HG03571 (cell line): ENCODE data around the gene MST1.

Experiments used
- ATAC-seq: cut with Tn5 transposase; IDR thresholded peaks from one replicate; pipeline ENCODE4 v1.9.1; 2021; ENCODE audit not compliant: unreplicated experiment

MST1 gene

DNA sequence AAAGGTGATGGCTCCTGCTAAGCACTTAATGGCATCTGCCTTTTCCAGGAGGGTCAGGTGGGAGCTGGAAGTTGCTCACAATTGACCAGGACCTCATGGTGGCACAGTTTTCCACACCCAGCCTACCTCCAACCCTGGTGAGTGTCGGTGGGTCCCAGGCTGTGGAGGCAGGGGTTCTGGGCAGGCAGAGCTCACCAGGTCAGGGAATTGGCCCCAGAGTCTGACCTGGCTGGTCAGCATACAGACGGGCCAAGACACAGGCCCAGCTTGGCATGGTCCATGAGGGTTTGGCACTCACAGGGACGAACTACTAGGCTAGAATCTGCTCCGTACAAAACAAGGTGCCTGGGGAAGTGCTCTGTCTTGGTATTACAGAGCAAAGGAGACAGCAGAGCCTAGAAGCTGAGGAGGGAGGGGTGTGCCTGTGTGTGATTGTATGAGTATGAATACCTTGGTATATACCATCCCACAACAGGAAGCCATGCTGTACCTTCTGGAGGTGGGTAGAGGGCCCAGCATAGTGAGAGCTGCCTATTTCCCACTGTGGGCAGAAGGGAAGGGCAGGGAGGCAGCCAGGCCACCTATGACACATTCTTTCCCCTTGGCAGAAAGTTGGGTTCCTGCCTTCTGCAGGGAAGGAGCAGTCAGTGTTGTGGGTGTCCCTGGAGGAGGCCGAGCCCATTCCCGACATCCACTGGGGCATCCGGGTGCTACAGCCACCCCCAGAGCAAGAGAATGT, 8.6 kb downstream of the MST1 start:
- no peak for ATAC-seq

DNA sequence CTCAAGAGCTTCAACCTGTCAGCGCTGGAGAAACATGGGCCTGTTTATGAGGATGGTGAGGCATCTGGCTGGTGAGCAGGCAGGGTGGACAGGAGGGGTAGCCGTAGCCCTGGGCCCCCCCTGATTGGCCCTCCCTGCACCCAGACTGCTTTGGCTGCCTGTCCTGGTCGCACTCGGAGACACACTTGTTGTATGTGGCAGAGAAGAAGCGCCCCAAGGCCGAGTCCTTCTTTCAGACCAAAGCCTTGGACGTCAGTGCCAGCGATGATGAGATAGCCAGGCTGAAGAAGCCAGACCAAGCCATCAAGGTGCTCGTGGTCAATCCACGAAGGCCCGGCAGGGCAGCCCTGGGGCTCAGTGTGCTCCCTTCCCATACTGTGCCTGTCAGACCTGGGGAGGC, 13.4 kb downstream of the MST1 start:
- no peak for ATAC-seq

DNA sequence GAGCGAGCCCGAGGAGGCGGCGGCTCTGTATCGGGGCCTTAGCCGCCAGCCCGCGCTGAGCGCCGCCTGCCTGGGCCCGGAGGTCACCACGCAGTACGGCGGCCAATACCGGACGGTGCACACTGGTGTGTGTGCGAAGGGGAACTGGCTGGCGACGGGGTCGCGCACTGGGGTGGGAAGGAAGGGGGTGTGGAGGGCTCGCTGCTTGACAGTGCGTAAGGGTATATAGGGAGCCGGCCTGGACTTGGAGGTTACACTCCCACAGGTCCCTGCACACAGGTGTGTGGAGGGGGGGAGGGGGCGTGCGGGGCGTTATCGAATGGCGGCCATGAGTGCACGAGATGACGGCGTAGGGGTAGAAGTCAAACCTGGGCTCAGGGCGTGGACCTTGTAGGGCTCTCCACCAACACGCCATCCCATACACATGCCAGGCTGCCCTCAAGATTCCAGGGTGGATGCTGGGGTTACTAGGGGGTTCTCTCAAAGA, 14.7 kb downstream of the MST1 start:
- peak; percentile 22 for ATAC-seq

DNA sequence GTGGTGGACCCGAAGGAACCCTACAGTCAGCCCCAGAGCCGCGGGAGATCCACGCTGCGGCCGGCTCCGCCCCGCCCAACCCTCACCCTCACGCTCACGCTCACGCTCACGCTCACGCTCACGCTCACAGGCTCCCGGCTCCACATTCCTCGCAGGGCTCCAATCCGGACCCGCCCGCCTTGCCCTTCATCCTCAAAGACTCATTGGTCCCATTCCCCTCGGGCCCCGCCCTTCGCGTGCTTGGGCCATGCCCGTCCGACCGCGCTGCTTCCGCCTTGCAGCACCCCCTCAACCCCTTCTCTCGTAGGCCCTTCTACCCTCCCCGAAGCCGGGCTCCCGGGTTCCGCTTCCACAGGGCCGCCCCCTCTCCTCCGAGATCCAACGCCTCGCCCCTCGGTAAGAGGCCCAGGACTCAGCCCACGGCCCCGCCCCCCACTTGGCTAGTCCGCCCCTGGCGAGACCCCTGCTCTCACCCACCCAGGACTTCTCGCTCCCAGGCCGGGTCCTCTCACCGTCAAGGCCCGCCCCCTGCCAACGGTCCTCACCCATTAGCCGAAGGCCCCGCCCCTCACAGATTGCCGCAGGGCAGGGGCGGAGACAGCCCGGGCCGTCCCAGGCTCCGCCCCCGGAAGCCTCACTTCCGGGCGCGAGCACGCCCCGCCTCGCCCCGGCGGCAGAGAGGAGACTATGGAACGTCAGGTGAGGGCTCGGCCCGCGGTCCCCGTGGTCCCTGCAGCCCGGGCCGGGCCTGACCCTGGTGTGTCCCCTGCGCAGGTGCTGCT, 15.4 kb downstream of the MST1 start, which contains the start of gene APEH:
Gene APEH, plus strand, starts transcription at position 637 of the 782 bp plus-strand sequence. Its CDS starts 51 bp downstream, at position 688.
- peak; percentile 74 for ATAC-seq

DNA sequence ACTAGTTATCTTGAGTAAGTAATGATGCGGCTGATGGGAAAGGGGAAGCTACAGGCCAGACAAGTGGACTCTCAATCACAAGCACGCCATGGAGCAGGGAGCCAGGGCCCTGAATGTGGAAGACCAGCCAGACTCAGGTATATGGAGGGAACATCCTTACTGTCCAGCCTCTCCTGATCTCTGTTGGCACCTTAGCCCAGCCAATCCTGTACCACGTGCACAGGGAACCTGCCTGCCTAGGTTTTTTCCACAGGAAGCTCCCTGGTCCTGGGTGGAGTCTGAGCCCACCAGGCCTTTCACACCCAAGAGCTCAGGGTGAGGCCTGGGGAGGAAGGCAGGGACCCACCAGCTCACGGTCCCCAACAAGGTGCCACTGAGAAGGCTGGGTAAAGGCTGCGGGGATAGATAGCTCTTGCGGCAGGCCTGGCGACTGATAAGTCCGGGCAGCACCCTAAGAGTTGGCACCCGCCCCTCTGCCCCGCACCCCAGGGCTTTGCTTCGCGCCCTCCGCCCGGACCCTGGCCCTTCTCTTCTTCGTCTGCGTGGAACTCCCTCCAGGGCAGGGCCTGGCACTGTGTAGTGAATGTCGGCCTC, 16.1 kb downstream of the MST1 start:
- no peak for ATAC-seq

DNA sequence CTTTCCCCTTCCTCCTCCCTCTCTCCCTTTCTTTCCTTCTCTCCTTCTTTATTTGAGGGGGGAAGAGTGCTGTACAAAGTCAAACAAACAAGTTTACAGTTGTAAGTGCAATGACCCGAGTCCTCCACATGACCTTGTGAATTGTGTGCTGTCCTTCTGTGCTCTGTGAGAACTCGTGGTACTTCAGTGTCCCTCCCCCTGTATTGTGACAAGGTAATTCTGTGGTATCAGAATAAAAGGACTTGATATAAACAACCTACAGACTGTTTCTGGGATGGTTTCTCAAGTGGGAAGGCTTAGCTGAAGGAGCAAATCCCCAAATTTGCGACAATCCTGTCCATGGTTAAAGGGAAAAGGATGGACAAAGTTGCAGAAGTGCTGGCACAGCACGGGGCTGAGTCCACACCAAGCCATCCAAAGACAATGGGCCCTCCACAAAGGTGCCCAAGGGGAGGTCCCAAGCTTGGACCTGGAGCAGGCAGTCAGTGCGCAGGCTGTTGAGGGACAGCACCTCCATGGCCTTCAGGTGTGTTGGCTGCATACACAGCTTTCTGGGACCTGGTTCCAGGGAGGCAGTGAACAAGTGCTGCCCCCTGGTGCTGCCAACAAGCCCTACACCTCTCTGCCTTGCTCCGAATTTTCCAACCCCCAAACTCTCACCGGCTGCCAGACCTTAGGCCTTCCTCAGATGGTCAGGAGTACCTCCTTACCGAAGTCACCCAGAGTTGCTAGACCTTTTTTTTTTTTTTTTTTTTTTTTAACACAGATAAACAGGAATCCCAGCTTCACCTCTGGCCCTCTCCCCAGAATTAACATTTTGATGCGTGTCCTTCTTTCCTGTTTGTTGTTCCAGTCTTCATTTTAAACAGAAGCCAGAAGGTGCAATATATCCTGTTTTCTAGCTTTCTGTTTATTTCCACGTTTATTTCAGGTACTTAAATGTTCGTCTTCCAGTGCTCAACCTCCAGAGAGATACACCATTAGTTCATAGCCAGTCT, 17.7 kb downstream of the MST1 start:
- ATAC-seq: no peak

DNA sequence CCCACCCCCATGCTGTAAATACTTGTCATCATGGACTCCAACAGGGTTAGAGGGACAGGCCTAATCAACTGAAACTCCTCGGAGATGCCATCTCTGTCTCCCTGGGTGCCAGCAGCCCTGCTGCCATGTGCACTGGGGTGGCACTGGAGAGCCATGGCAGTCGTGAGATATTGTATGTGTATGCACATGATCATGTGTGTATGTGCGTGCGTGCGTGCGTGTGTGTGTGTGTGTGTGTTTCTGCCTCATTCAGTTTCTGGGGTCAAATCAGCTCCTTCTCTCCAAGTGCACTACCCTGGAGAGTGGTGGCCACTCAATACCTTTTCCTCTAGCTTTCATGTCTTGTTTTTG, 18.4 kb downstream of the MST1 start:
- ATAC-seq: no peak

DNA sequence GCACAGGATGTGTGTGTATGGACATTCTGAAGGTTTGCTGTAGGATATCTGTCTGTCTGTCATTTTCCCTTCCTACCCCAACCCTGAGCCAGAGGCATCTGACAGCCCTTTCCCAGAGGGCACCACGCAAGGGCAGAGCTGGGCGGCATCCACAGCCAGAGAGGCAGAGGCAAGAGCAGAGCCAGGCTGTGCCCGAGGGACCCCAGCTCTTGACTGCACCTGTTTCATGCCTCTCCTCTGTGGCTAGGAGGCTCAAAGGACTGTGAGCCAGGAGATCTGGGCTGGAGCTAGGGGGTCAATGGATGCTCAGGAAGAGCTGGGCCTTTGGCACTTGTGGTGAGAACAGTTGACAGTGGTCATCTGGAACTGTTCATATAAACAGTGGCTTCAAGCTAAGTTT, 19.9 kb downstream of the MST1 start:
- no peak for ATAC-seq

DNA sequence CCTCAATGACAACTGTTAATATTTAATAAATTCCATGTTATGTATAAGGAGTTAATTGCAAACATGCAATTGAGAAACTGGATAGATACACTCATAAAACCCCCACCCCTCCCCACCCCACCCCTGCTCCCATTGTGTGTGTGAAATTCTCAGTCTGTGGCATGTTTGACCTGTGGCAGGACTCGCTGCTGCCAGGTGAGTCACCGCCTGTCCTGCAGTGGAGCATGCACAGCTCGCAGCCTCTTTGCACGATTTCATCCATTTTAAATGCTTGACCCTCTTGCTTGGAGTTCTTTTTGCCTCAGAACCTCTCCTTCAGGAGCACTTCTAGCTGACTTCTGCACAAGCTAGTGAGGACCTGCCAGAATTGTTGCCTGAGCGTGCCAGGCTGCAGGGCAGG, 20.4 kb downstream of the MST1 start:
- ATAC-seq: no peak

DNA sequence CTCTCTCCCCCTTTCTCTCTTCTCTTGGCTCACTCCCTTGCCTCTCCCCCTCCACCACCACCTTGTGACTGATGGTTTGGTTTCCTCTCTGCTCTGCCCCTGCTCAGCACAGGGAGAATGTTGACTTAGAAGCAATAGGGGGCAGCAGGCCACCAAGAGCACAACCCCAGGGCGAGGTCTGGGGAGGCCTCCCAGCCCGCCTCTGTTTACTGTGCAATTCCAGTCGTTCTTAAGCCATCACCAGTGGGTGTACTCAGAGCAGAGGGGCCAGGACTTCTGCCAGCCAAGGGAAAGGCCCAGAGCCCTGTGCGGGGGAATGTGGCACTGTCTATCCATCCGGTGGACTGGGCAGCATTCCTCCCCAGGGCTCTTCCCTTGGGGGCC, 20.9 kb downstream of the MST1 start:
- no peak for ATAC-seq

DNA sequence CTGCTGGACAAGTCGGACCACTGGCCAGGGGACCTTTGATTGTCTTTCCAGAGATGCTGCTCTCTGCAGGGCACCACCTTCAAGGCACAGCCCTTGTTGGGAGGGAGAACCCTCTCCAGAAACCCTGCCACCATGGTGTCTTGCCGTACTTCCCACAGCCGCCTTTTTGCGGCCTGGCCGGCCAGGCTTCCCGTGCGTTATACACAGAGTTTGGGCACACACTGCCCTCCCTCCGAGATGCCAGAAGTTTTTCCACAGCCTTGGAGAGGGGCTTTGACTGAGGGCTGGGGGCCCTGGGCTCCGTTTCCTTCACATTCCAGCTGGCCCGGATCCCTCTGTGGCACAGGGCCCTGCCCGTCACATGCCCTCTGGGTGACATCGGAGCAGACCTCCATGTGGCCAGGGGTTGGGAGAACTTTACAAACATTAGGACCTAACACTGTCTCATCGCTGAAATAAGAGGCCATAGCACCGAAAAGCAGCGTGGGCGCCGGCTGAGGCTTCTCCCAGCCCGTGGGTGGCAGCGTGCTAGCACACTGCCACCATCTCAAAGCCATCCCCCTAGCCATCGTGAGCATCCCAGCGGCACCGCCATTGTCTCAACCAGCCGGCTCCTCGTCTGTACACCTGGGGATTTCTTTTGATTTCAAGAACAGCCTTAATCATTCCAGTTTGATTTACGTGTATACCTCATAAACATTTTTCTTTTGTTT, 21.4 kb downstream of the MST1 start:
- ATAC-seq: no peak

DNA sequence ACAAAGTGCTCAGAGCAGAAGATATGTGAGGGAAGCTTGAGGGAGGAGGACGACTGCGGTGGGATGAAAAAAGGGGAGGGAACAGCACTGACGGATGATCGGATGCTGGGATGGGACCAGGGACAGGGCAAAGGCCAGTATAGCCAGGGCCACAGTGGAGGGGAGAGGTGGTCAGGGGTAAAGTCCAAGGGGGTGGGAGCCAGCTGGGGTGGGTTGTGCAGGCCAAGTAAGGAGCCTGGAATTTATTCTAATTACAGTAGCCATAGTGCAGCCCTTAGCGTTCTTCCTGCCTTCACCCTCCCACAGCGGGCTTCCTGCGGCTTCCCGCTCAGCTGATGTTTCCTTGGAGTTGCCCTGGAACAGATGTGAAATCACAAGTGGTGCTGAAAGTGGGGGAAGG, 22.7 kb downstream of the MST1 start:
- no peak for ATAC-seq

DNA sequence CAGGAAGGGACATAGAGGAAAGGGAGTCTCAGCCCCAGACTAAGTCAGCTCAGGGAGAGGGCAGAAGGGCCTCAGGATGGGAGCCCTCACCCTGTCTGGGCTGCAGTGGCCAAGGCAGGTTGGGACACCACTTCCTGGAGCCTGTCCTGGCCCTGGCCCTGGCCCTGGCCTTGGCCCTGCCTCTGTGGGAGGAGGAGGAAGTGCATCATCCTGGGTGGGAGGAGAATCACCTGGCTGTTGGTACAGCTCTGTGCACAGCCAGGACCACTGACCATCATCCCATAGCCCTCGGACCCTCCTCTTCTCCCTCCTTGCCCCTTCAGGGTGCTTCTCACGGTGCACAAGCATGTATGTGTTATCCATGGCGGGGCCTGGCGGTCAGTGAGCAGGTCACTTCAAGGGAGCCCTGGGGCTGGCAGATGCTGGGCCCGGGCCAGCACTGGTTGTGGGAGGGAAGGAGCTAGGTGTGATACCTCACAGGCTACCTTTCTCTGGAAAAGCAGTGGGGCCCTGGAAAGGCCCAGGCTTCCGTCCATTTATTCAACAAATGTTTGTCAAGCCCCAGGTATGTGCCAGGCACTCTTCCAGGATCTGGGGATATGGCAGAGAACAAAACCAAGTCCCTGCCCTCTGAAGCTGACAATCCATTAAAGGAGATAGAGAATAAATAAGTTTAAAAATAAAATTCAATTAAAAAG, 23.3 kb downstream of the MST1 start:
- no peak for ATAC-seq

DNA sequence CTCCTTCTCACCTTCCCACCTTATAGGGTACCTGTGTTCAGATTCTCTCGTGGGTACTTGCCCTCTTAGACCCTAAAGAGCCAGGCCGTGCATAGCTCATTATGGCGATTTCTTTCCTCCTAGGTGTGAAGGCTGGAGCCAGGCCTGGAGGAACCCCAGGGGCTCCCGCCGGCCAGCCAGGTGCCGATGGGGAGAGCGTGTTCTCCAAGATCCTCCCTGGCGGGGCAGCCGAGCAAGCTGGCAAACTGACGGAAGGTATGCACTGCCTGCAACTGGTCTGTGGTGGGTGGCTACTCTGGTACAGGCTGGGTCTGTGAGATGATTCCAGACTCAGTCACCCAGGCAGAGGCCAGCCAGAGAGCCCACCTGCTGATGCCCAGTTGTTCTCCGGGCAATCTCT, 25.0 kb downstream of the MST1 start:
- no peak for ATAC-seq

DNA sequence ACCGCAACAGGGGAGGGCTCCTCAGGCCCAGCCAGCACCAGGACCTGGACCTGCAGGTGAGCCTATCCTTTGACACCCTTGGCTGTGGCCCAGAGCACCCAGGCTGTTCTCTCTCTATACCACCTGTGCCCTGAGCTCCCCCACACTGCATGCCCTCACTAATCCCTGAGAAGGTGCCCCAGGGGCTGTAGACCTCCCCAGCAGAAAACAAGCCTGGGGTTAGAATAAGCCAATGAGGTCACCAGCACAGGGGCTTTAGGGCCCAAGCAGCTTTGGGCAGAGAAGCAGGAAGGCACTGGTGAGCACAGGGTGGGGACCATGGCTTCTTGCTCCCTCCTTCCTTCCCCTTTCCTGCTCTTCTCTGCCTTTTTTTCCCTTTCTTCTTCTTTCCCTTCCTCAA, 25.4 kb downstream of the MST1 start:
- ATAC-seq: no peak

DNA sequence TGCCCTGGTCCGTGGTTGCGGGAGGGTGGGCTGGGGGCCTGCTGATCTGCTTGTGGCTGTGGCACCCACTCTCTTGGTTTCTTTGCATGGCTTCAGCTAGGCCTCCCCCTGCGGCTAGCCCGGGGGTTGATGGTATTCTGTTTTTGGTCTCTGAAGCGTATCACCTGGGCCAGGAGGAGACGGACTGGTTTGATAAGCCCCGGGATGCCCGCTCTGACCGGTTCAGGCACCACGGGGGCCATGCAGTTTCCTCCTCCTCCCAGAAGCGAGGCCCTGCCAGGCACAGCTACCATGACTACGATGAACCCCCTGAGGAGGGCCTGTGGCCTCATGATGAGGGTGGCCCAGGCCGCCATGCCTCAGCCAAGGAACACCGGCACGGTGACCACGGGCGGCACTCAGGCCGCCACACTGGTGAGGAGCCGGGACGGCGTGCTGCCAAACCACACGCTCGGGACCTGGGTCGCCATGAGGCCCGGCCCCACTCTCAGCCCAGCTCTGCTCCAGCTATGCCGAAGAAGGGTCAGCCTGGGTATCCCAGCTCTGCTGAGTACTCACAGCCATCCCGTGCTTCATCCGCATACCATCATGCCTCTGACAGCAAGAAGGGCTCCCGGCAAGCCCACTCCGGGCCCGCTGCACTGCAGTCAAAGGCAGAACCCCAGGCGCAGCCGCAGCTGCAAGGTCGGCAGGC, 26.4 kb downstream of the MST1 start:
- ATAC-seq: no peak

DNA sequence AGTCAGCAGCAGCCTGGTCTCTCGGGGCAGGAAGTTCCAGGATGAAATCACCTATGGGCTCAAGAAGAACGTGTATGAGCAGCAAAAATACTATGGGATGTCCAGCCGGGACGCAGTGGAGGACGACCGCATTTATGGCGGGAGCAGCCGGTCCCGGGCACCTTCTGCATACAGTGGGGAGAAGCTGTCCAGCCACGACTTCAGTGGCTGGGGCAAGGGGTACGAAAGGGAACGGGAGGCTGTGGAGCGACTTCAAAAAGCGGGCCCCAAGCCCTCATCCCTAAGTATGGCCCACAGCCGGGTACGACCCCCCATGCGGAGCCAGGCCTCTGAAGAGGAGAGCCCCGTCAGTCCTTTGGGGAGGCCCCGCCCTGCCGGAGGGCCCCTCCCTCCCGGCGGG, 27.3 kb downstream of the MST1 start:
- no peak for ATAC-seq

DNA sequence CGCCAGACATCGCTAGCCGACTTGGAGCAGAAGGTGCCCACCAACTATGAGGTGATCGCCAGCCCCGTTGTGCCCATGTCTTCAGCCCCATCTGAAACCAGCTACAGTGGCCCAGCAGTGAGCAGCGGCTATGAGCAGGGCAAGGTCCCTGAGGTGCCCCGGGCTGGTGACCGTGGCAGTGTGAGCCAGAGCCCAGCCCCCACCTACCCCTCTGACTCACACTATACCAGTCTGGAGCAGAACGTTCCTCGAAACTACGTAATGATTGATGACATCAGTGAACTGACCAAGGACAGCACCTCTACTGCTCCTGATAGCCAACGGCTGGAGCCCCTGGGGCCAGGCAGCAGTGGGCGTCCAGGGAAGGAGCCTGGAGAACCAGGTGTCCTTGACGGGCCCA, 28.0 kb downstream of the MST1 start:
- ATAC-seq: no peak

DNA sequence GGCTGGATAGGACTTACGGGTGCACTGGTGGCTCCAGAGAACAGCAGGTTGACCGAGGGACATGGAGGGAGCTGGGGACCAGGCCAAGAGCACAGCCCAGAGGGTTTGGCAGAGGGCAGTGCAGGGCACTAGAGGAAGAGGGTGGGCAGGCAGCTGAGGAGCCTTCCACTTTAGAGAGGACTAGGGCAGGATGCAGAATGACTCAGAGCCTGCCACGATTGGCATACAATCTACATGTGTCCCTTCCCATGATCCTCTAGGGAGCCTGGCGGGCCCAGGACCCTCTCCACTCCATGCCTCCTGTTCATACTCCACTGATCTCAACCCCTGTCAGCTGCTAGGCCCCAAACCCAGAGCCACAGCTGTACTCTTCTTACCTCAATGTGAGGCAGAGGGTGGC, 29.5 kb downstream of the MST1 start:
- ATAC-seq: no peak
